Measurements from ENCODE around the gene BHLHA15.

GRCh38 chr7:98189559-98189958, 21.7 kb upstream of the BHLHA15 start:
- no peak for TF ChIP-seq ZNF436 (CRISPR knock-in tag; IDR thresholded peaks at IDR 0.05)
- TF ChIP-seq ATF2 (CRISPR knock-in tag; IDR thresholded peaks at IDR 0.05): no peak

Measured in K562 (cell line).